Liver (tissue), 9 donors: ENCODE measurements around the gene COL1A2. TPM values are rescaled to one million over a fixed set of nuclear protein-coding genes. Genes with fewer than 3 reads are reported as not detected.

Source experiments
- DNase-seq: peaks from one replicate; pipeline ENCODE4 v3.0.0-alpha.2; 2017; ENCODE audit warnings: low spot score
- H3K27ac ChIP-seq, 2 donors: one replicate each; pipeline ENCODE4 v1.7.0; 2013; ENCODE audit warnings: inconsistent platforms in 2 of 2, low read length in 2 of 2, control low read depth in 1 of 2, low read depth in 1 of 2, mild to moderate bottlenecking in 1 of 2
- H3K27me3 ChIP-seq, 4 donors: one replicate each; pipeline versions ENCODE4 v1.6.1 to v1.7.0; 2013; ENCODE audit warnings: low read length in 3 of 4, inconsistent platforms in 1 of 4, mild to moderate bottlenecking in 1 of 4, moderate library complexity in 1 of 4; ENCODE audit not compliant: control insufficient read depth in 4 of 4, insufficient read depth in 4 of 4
- H3K36me3 ChIP-seq, 4 donors: one replicate each; pipeline versions ENCODE4 v1.6.1 to v1.7.0; 2013; ENCODE audit warnings: low read length in 3 of 4, mild to moderate bottlenecking in 3 of 4, low read depth in 1 of 4, moderate library complexity in 1 of 4; ENCODE audit not compliant: control insufficient read depth in 4 of 4, insufficient read depth in 3 of 4
- H3K4me1 ChIP-seq, 4 donors: one replicate each; pipeline versions ENCODE4 v1.6.1 to v1.7.0; 2013; ENCODE audit warnings: low read length in 3 of 4, mild to moderate bottlenecking in 3 of 4, moderate library complexity in 1 of 4; ENCODE audit not compliant: control insufficient read depth in 4 of 4, insufficient read depth in 4 of 4
- H3K4me3 ChIP-seq, 3 donors: one replicate each; pipeline versions ENCODE4 v1.6.1 to v1.7.0; 2013; ENCODE audit warnings: low read length in 3 of 3, control low read depth in 1 of 3, low read depth in 1 of 3, mild to moderate bottlenecking in 1 of 3
- H3K9ac ChIP-seq, 2 donors: one replicate each; pipeline ENCODE4 v1.7.0; 2013; ENCODE audit warnings: low read length in 2 of 2, mild to moderate bottlenecking in 2 of 2, moderate library complexity in 2 of 2, control low read depth in 1 of 2, low read depth in 1 of 2
- H3K9me3 ChIP-seq, 4 donors: one replicate each; pipeline versions ENCODE4 v1.6.1 to v1.7.0; 2013; ENCODE audit warnings: low read length in 3 of 4; ENCODE audit not compliant: control insufficient read depth in 4 of 4
- ATF3 ChIP-seq: IDR thresholded peaks from 2 replicates; pipeline ENCODE4 v1.6.1; 2016; ENCODE audit warnings: antibody characterized with exemption
- CTCF ChIP-seq: fragments of 150-350 bp; IDR thresholded peaks from 2 replicates; pipeline ENCODE4 v1.5.1; 2017; ENCODE audit warnings: improper control_type of control experiment, low read depth, low read length; ENCODE audit not compliant: missing input control
- EGR1 ChIP-seq, 2 donors: IDR thresholded peaks; 2 replicates each; pipeline ENCODE4 v1.6.1; 2016 to 2018; ENCODE audit warnings: antibody characterized with exemption in 2 of 2, low read depth in 2 of 2
- FOXA1 ChIP-seq: IDR thresholded peaks from 2 replicates; pipeline ENCODE4 v1.6.1; 2016; ENCODE audit warnings: antibody characterized with exemption
- FOXA2 ChIP-seq: IDR thresholded peaks from 2 replicates; pipeline ENCODE4 v1.6.1; 2016; ENCODE audit warnings: antibody characterized with exemption
- GABPA ChIP-seq, 2 donors: IDR thresholded peaks in 1 of 2; conservative IDR thresholded peaks in 1 of 2; 2 replicates each; pipeline ENCODE4 v1.6.1; 2016; ENCODE audit warnings: antibody characterized with exemption in 2 of 2, mild to moderate bottlenecking in 1 of 2, moderate library complexity in 1 of 2
- HNF4A ChIP-seq, 2 donors: conservative IDR thresholded peaks; 2 replicates each; pipeline ENCODE4 v1.6.1; 2016; ENCODE audit warnings: antibody characterized with exemption in 2 of 2, mild to moderate bottlenecking in 2 of 2
- HNF4G ChIP-seq: IDR thresholded peaks from 2 replicates; pipeline ENCODE4 v1.6.1; 2016; ENCODE audit warnings: antibody characterized with exemption
- JUND ChIP-seq, 2 donors: IDR thresholded peaks; 2 replicates each; pipeline ENCODE4 v1.6.1; 2016; ENCODE audit warnings: antibody characterized with exemption in 2 of 2
- NR2F2 ChIP-seq: IDR thresholded peaks from 2 replicates; pipeline ENCODE4 v1.6.1; 2016; ENCODE audit warnings: antibody characterized with exemption
- RAD21 ChIP-seq, 2 donors: IDR thresholded peaks; 2 replicates each; pipeline ENCODE4 v1.6.1; 2016; ENCODE audit warnings: antibody characterized with exemption in 2 of 2, mild to moderate bottlenecking in 2 of 2
- REST ChIP-seq: IDR thresholded peaks from 2 replicates; pipeline ENCODE4 v1.6.1; 2016; ENCODE audit warnings: antibody characterized with exemption, mild to moderate bottlenecking
- RXRA ChIP-seq, 2 donors: IDR thresholded peaks; 2 replicates each; pipeline ENCODE4 v1.6.1; 2017 to 2018; ENCODE audit warnings: antibody characterized with exemption in 2 of 2, mild to moderate bottlenecking in 1 of 2
- SP1 ChIP-seq: IDR thresholded peaks from 2 replicates; pipeline ENCODE4 v1.6.1; 2018; ENCODE audit warnings: antibody characterized with exemption, mild to moderate bottlenecking
- TAF1 ChIP-seq: conservative IDR thresholded peaks from 2 replicates; pipeline ENCODE4 v1.6.1; 2016; ENCODE audit warnings: antibody characterized with exemption, mild to moderate bottlenecking
- YY1 ChIP-seq: IDR thresholded peaks from 2 replicates; pipeline ENCODE4 v1.6.1; 2016; ENCODE audit warnings: antibody characterized with exemption, mild to moderate bottlenecking
- WGBS: extraction: QIAGEN DNeasy Blood & Tissue Kit; methylation state at CpG from one replicate; pipeline ENCODE4 v1.1.7; 2013; 5-methylcytosine and 5-hydroxymethylcytosine counted together
- polyA plus RNA-seq, 2 donors: library from polyadenylated mRNA; stranded (reverse) in 1 of 2; unstranded in 1 of 2; fragments of 200-250 nt in 1 of 2; fragments of >200 nt in 1 of 2; fragmentation: Nextera tagmentation in 1 of 2; extraction: Ambion mirVana in 1 of 2; gene quantifications; one replicate each; pipeline versions ENCODE4 v1.2.1 to v1.2.3, GENCODE V29; 2013 to 2015
- total RNA-seq, 2 donors: library from RNA; depleted of rRNA; stranded (reverse); fragments of >200 nt; gene quantifications; one replicate each; pipeline ENCODE4 v1.2.3, GENCODE V29; 2014
- TF ChIP-seq, protein P1 (sequence below): IDR thresholded peaks from 2 replicates; pipeline ENCODE4 v1.6.1; 2016; ENCODE audit warnings: antibody characterized with exemption
- TF ChIP-seq, protein P2 (sequence below): IDR thresholded peaks from 2 replicates; pipeline ENCODE4 v1.6.1; 2016; ENCODE audit warnings: antibody characterized with exemption
- donor health status: healthy.
- donor health status: healthy.
- donor health status: healthy.
- donor health status: healthy.
- donor health status: healthy.

The COL1A2 gene
- total and polyA plus RNA-seq, 4 donors, result 11.5 to 86.2 (median 42.0) TPM

DNA sequence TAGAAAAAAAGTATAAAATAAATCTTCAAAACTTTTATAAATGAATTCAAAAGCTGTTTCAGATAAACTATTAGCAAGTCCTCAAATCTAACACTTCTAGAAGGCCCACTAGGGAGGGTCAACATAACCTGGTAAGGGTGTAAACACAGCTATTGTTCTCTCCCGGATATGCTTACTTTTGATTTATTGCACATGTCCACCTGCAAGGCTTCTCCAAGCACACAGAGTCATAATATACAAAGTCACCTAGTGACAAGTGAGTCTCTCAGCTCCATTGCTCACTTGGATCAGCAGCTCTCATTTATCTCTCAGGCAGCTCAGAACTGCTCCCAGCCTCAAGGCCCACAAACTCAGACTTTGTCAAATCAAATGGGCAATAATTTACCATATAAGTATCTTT is 44.0 kb upstream of the COL1A2 start:
- H3K4me1 ChIP-seq, result no peaks in the 10 kb centered on the region
- no peaks in the 10 kb centered on the region for H3K9me3 ChIP-seq
- no peak overlapping the region for H3K9ac ChIP-seq
- no peak for DNase-seq
- WGBS, result 82% methylated on average over 1 of the region's 1 CpG
- no peak overlapping the region for H3K27ac ChIP-seq
- no peak overlapping the region for H3K4me3 ChIP-seq
- TF ChIP-seq HNF4A (conservative IDR thresholded peaks at IDR 0.05), result no peak
- TF ChIP-seq RXRA (IDR thresholded peaks at IDR 0.05), result no peak
- TF ChIP-seq, protein P1, sequence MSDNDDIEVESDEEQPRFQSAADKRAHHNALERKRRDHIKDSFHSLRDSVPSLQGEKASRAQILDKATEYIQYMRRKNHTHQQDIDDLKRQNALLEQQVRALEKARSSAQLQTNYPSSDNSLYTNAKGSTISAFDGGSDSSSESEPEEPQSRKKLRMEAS, result no peak
- no peak for TF ChIP-seq FOXA2
- TF ChIP-seq EGR1 (IDR thresholded peaks at IDR 0.05; ENCODE audit: low read depth in 2 of 2), result no peak
- TF ChIP-seq, protein P2, sequence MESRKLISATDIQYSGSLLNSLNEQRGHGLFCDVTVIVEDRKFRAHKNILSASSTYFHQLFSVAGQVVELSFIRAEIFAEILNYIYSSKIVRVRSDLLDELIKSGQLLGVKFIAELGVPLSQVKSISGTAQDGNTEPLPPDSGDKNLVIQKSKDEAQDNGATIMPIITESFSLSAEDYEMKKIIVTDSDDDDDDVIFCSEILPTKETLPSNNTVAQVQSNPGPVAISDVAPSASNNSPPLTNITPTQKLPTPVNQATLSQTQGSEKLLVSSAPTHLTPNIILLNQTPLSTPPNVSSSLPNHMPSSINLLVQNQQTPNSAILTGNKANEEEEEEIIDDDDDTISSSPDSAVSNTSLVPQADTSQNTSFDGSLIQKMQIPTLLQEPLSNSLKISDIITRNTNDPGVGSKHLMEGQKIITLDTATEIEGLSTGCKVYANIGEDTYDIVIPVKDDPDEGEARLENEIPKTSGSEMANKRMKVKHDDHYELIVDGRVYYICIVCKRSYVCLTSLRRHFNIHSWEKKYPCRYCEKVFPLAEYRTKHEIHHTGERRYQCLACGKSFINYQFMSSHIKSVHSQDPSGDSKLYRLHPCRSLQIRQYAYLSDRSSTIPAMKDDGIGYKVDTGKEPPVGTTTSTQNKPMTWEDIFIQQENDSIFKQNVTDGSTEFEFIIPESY, result no peak
- no peak for TF ChIP-seq RAD21 (IDR thresholded peaks at IDR 0.05)
- TF ChIP-seq SP1, result no peak
- TF ChIP-seq YY1, result no peak
- no peak for TF ChIP-seq GABPA (IDR thresholded peaks at IDR 0.05 in 1 of 2, conservative IDR thresholded peaks at IDR 0.05 in 1 of 2)
- no peak for TF ChIP-seq NR2F2
- TF ChIP-seq REST, result no peak
- no peak for TF ChIP-seq FOXA1
- no peak for TF ChIP-seq HNF4G
- TF ChIP-seq ATF3, result no peak
- no peak for TF ChIP-seq CTCF
- TF ChIP-seq JUND (IDR thresholded peaks at IDR 0.05), result no peak
- TF ChIP-seq TAF1, result no peak
- no peaks in the 10 kb centered on the region for H3K27me3 ChIP-seq
- no peaks in the 10 kb centered on the region for H3K36me3 ChIP-seq

GRCh38 chr7:94351703-94352102 is 43.0 kb upstream of the COL1A2 start:
- Histone ChIP-seq H3K4me3 (no peak overlapping the region), H3K27me3 (no peaks in the 10 kb centered on the region), H3K36me3 (no peaks in the 10 kb centered on the region), H3K4me1 (no peaks in the 10 kb centered on the region), H3K27ac (no peak overlapping the region), H3K9me3 (no peaks in the 10 kb centered on the region), H3K9ac (no peak overlapping the region)
- WGBS, result 54% methylated on average over 4 of the region's 4 CpGs
- no peak for DNase-seq
- TF ChIP-seq GABPA (IDR thresholded peaks at IDR 0.05 in 1 of 2, conservative IDR thresholded peaks at IDR 0.05 in 1 of 2), result no peak
- TF ChIP-seq TAF1, result no peak
- TF ChIP-seq, protein P1, result no peak
- no peak for TF ChIP-seq RXRA (IDR thresholded peaks at IDR 0.05)
- no peak for TF ChIP-seq YY1
- TF ChIP-seq ATF3, result no peak
- no peak for TF ChIP-seq EGR1 (IDR thresholded peaks at IDR 0.05; ENCODE audit: low read depth in 2 of 2)
- no peak for TF ChIP-seq REST
- TF ChIP-seq RAD21 (IDR thresholded peaks at IDR 0.05), result no peak
- TF ChIP-seq JUND (IDR thresholded peaks at IDR 0.05), result no peak
- TF ChIP-seq HNF4A (conservative IDR thresholded peaks at IDR 0.05), result no peak
- TF ChIP-seq SP1, result no peak
